Ascending aorta (tissue), 2 donors: ENCODE data around the gene TEX38. TPM values are rescaled to one million over a fixed set of nuclear protein-coding genes. Genes with fewer than 3 reads are reported as not detected.
A peak's percentile ranks its signal among the peaks of the same experiment; 100 is the strongest.
"Not testable (repeated sequence)": the region's sequence is repeated elsewhere in the genome, so short reads cannot be mapped to it uniquely, and the experiment has no call there.

ENCODE experiments used
- DNase-seq, 2 donors: peaks; one replicate each; pipeline ENCODE4 v3.0.0-alpha.2; 2019; ENCODE audit warnings: low spot score in 2 of 2
- H3K27ac ChIP-seq, 2 donors: fragments of 200-600 bp; sonication (generic); one replicate each; pipeline ENCODE4 v1.5.1; 2016 to 2017; ENCODE audit warnings: mild to moderate bottlenecking in 1 of 2
- H3K27me3 ChIP-seq: fragments of 200-600 bp; sonication (generic); one replicate; pipeline ENCODE4 v1.5.1; 2017
- H3K36me3 ChIP-seq, 2 donors: fragments of 200-600 bp; sonication (generic); one replicate each; pipeline ENCODE4 v1.5.1; 2016
- H3K4me1 ChIP-seq, 2 donors: fragments of 200-600 bp; sonication (generic); one replicate each; pipeline ENCODE4 v1.5.1; 2016 to 2017; ENCODE audit warnings: mild to moderate bottlenecking in 1 of 2
- H3K4me3 ChIP-seq, 2 donors: fragments of 200-600 bp; sonication (generic); one replicate each; pipeline ENCODE4 v1.5.1; 2016 to 2017; ENCODE audit warnings: mild to moderate bottlenecking in 1 of 2
- H3K9me3 ChIP-seq, 2 donors: fragments of 200-600 bp; sonication (generic); one replicate each; pipeline ENCODE4 v1.5.1; 2016
- CTCF ChIP-seq, 3 experiments: fragments of 200-600 bp in 2 of 3; fragments of 450-650 bp in 1 of 3; sonication (generic) in 2 of 3; IDR thresholded peaks; one replicate each; pipeline ENCODE4 v1.5.1; 2016 to 2019; ENCODE audit warnings: antibody characterized with exemption in 3 of 3, mild to moderate bottlenecking in 1 of 3, moderate library complexity in 1 of 3
- intact Hi-C: fragments of 100-400 bp; cut with DNase I; formaldehyde crosslinking; loops from one replicate; pipeline ENCODE4 v1.15.1; 2023
- total RNA-seq: library from RNA; depleted of rRNA; stranded (reverse); fragments of >200 nt; gene quantifications from one replicate; pipeline ENCODE4 v1.1.0, GENCODE V29; 2016

Gene TEX38
- total RNA-seq, 1 donor from 2014 or later, result not detected

GRCh38 chr1:46649764-46650163 is 21.9 kb upstream of the TEX38 start:
- H3K36me3 ChIP-seq, result peaks cover 26 to 68% of the 10 kb centered on the region in 2 donors
- H3K27me3 ChIP-seq, result no peaks in the 10 kb centered on the region
- H3K4me1 ChIP-seq, result no peaks in the 10 kb centered on the region
- no peak for DNase-seq
- H3K27ac ChIP-seq, result no peak overlapping the region
- no peak overlapping the region for H3K4me3 ChIP-seq
- TF ChIP-seq CTCF (IDR thresholded peaks at IDR 0.05), result no peak
- intact Hi-C loops, result no loop called here
- no peaks in the 10 kb centered on the region for H3K9me3 ChIP-seq

- peaks cover 33 to 69% of the 10 kb centered on the region in 2 donors for H3K36me3 ChIP-seq
- H3K4me3 ChIP-seq, result no peak overlapping the region
- TF ChIP-seq CTCF (IDR thresholded peaks at IDR 0.05), result no peak
- no peaks in the 10 kb centered on the region for H3K9me3 ChIP-seq
- no peaks in the 10 kb centered on the region for H3K27me3 ChIP-seq
- H3K27ac ChIP-seq, result no peak overlapping the region
- intact Hi-C loops, result no loop called here
- DNase-seq, result no peak
- H3K4me1 ChIP-seq, result no peaks in the 10 kb centered on the region
Measured at GRCh38 chr1:46650491-46650890, 21.2 kb upstream of the TEX38 start.

GRCh38 chr1:46651152-46651551 is 20.5 kb upstream of the TEX38 start:
- H3K9me3 ChIP-seq, H3K27ac ChIP-seq, H3K4me3 ChIP-seq, intact Hi-C loops, H3K4me1 ChIP-seq, H3K27me3 ChIP-seq, DNase-seq: not testable (repeated sequence)
- peaks cover 34 to 74% of the 10 kb centered on the region in 2 donors for H3K36me3 ChIP-seq

- no peak for TF ChIP-seq CTCF (IDR thresholded peaks at IDR 0.05)
- no peak overlapping the region for H3K4me3 ChIP-seq
- no peaks in the 10 kb centered on the region for H3K9me3 ChIP-seq
- H3K36me3 ChIP-seq, result peaks cover 42 to 77% of the 10 kb centered on the region in 2 donors
- intact Hi-C loops, result no loop called here
- no peak overlapping the region for H3K27ac ChIP-seq
- H3K4me1 ChIP-seq, result no peaks in the 10 kb centered on the region
- H3K27me3 ChIP-seq, result no peaks in the 10 kb centered on the region
- DNase-seq, result no peak
Measured at GRCh38 chr1:46652321-46653100, 19.1 kb upstream of the TEX38 start.

- TF ChIP-seq CTCF (IDR thresholded peaks at IDR 0.05), result no peak
- H3K27ac ChIP-seq, result peak overlapping the region in 1 of 2 donors; percentile 35
- H3K36me3 ChIP-seq, result peaks cover 45 to 77% of the 10 kb centered on the region in 2 donors
Measured at GRCh38 chr1:46653405-46653958, 18.2 kb upstream of the TEX38 start.

GRCh38 chr1:46654012-46654411 is 17.6 kb upstream of the TEX38 start:
- Histone ChIP-seq H3K36me3 (peaks cover 46 to 72% of the 10 kb centered on the region in 2 donors), H3K27me3 (no peaks in the 10 kb centered on the region), H3K27ac (no peak overlapping the region), H3K4me1 (no peaks in the 10 kb centered on the region), H3K4me3 (no peak overlapping the region), H3K9me3 (no peaks in the 10 kb centered on the region)
- intact Hi-C loops, result no loop called here
- DNase-seq, result no peak
- TF ChIP-seq CTCF (IDR thresholded peaks at IDR 0.05), result no peak

More at GRCh38 chr1:46653405-46653958, 18.2 kb upstream of the TEX38 start:
- no peaks in the 10 kb centered on the region for H3K4me1 ChIP-seq
- no peak overlapping the region for H3K4me3 ChIP-seq
- DNase-seq, result no peak
- H3K27me3 ChIP-seq, result no peaks in the 10 kb centered on the region
- H3K9me3 ChIP-seq, result no peaks in the 10 kb centered on the region
- intact Hi-C loops, result no loop called here

GRCh38 chr1:46654698-46655097 is 17.0 kb upstream of the TEX38 start:
- intact Hi-C loops, DNase-seq: not testable (repeated sequence)

More at GRCh38 chr1:46654698-46655097, 17.0 kb upstream of the TEX38 start:
- H3K9me3 ChIP-seq, H3K27me3 ChIP-seq, H3K27ac ChIP-seq, H3K4me1 ChIP-seq, H3K4me3 ChIP-seq: not testable (repeated sequence)
- H3K36me3 ChIP-seq, result peaks cover 41 to 72% of the 10 kb centered on the region in 2 donors
